Kidney capillary endothelial cell (primary cell): Measurements from ENCODE around the gene ATP6V1F.

Experiments used
- DNase-seq: peaks from one replicate; pipeline ENCODE4 v3.0.0-alpha.2; 2018; ENCODE audit warnings: low spot score

ATP6V1F gene

GRCh38 chr7:128884561-128885369 is 22.1 kb downstream of the ATP6V1F start:
- DNase-seq: no peak

- no peak for DNase-seq
These were observed 22.9 kb downstream of the ATP6V1F start for GRCh38 chr7:128885370-128886187.

GRCh38 chr7:128886391-128887168 is 23.9 kb downstream of the ATP6V1F start:
- no peak for DNase-seq

GRCh38 chr7:128887169-128888038 is 24.7 kb downstream of the ATP6V1F start:
- DNase-seq: no peak

GRCh38 chr7:128888039-128888755 is 25.5 kb downstream of the ATP6V1F start:
- DNase-seq: no peak

GRCh38 chr7:128888756-128889095 is 26.1 kb downstream of the ATP6V1F start:
- DNase-seq: no peak

GRCh38 chr7:128889121-128889520 is 26.5 kb downstream of the ATP6V1F start:
- no peak for DNase-seq

- DNase-seq: no peak
These were observed 27.9 kb downstream of the ATP6V1F start for GRCh38 chr7:128890306-128891109.

GRCh38 chr7:128891110-128891941 is 28.7 kb downstream of the ATP6V1F start:
- no peak for DNase-seq

GRCh38 chr7:128891942-128892269 is 29.2 kb downstream of the ATP6V1F start:
- DNase-seq: no peak

- DNase-seq: no peak
These were observed 30.0 kb downstream of the ATP6V1F start for GRCh38 chr7:128892521-128893250.

GRCh38 chr7:128893251-128894100 is 30.8 kb downstream of the ATP6V1F start:
- no peak for DNase-seq

GRCh38 chr7:128894101-128894440 is 31.4 kb downstream of the ATP6V1F start:
- no peak for DNase-seq

GRCh38 chr7:128895320-128895719 is 32.7 kb downstream of the ATP6V1F start:
- DNase-seq: no peak

- DNase-seq: no peak
These were observed 36.7 kb downstream of the ATP6V1F start for GRCh38 chr7:128899392-128899791.

- no peak for DNase-seq
These were observed 37.6 kb downstream of the ATP6V1F start for GRCh38 chr7:128900237-128900636.

GRCh38 chr7:128902761-128903585 is 40.3 kb downstream of the ATP6V1F start:
- DNase-seq: no peak
